GM19468 (cell line): ENCODE measurements around the gene SMARCC1.
A peak's percentile ranks its signal among the peaks of the same experiment; 100 is the strongest.
"Not testable (repeated sequence)": the region's sequence is repeated elsewhere in the genome, so short reads cannot be mapped to it uniquely, and the experiment has no call there.

ENCODE experiments used
- ATAC-seq: cut with Tn5 transposase; IDR thresholded peaks from one replicate; pipeline ENCODE4 v1.9.1; 2021; ENCODE audit warnings: mild to moderate bottlenecking, moderate library complexity, moderate number of reproducible peaks; ENCODE audit not compliant: unreplicated experiment; ENCODE audit errors: extremely low read depth

Gene SMARCC1

GRCh38 chr3:47781685-47782445, at the start of gene SMARCC1:
TSS of gene SMARCC1 (minus strand) at chr3:47781893. CDS start at chr3:47781797, 96 bp downstream.
- peak; percentile 76 for ATAC-seq

- not testable (repeated sequence) for ATAC-seq
Measured at GRCh38 chr3:47829482-47829881, 47.8 kb upstream of the SMARCC1 start.

GRCh38 chr3:47825590-47825989, 43.9 kb upstream of the SMARCC1 start:
- no peak for ATAC-seq

DNA sequence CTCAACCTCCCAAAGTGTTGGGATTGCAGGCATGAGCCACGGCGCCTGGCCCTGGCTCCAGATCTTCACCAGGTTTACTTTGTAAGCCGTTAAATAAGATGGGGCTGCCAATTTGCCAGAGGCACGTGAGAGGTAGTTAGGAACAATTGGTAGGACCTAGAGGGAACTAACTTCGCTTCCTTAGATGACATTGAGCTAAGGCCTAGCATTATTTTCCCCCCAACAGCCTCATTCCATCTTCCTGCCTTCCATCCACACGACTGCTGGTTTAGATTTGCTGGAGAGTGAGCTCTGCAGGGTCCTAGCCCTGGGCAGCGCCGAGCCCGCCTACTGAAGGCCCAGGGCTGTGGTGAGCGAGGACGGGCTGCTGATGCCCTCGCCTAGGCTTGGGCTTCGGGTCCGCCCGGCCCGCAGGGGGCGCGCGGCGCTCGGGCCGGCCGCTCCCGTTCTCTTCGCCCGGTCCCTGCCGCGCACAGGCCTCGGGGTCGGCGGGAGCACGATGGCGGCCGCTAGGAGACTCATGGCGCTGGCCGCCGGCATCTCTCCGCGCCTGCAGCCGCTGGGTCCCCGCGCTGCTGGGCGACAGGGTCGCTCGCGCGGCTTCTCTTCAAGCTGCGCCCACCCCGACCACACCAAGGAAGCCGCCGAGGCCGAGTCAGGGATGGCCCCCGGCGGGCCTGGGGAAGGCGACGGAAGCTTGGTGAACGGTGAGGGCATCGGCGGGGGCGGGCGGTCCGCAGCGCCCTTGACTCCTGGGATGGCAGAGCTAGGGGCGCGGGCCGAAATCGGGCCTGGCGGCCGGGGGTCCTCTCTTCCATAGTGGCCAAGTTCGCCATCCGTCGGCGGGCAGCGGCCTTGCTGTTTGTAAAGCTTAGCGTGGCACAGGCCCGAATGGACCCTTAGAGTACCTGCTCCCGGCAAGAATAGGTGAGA, 43.1 kb upstream of the SMARCC1 start:
- ATAC-seq: peak; percentile 41

- no peak for ATAC-seq
Measured at GRCh38 chr3:47817609-47818008, 35.9 kb upstream of the SMARCC1 start.

GRCh38 chr3:47813551-47814177, 32.0 kb upstream of the SMARCC1 start:
- ATAC-seq: no peak

DNA sequence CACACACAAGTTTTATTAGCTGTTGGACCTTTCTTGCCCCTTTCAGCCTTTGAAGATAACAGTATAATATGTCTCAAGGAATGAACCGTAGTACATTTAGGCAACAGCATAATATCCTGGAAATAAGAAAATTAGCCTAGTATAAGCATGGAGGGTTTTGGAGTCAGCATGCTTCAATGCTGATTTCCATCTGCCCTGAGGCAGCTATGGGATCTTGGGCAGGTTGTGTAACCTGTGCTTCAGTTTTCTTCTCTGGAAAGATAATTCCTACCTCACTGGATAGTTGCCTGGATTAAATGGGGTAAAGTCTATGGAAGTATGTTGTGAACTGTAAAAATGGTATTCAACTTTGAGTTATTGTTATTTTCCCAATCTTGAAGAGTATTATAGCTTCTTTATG, 22.9 kb upstream of the SMARCC1 start:
- no peak for ATAC-seq

GRCh38 chr3:47803480-47804025, 21.9 kb upstream of the SMARCC1 start:
- ATAC-seq: no peak

DNA sequence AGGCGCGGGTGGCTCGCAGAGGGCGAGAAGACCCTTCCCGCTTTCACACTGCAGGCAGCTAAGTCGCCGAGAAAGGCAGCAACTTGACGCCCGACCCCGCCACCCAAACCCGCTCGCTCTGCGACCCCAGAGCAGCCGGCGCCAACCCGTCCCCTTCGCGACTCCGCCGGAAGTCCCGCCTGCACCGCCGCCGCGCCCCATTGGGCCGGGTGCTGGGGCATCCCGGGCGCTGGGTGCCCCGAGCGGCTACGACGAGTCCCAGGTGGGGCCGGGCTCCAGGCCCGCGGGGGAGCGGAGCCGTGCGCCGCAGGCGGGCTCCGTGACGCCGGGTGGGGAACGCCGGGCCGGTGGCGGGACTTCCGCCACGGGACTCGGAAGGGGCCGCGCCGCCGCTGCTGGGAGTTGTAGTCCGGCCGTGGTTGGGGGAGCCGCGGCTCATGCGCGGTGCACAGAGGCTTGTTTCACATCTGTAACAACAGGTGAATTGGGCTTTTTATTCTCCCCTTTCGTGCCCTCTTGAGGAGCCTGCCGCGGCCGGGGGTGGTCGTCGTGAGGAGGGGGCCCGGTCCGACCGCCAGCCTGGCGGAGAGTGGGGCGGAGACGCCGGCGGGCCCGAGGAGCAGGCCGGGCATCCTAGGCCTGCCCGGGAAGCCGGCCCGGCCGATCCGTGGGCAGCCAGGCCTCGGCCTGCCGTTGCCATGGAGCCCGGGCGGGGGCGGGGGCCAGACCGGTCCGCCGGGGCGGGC, 21.2 kb upstream of the SMARCC1 start, which contains the start of gene DHX30:
Gene DHX30 (plus strand): TSS at position 405 of the 746 bp plus-strand sequence. CDS start 7,546 bp downstream, outside the sequence.
- ATAC-seq: peak; percentile 70

DNA sequence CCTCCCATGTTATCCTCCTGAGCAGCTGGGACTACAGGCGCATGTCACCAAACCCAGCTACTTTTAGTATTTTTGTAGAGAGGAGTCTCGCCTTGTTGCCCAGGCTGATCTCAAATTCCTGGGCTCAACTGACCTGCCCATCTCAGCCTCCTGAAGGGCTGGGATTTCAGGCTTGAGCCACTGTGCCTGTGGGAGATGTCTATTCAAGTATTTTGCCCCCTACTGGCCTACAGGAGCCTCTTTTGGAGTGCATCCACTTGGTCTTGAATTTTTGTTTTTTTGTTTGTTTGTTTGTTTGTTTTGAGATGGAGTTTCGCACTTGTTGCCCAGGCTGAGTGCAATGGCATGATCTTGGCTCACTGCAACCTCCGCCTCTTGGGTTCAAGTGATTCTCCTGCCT, 18.0 kb upstream of the SMARCC1 start:
- no peak for ATAC-seq

- ATAC-seq: no peak
Measured at GRCh38 chr3:47794544-47794943, 12.9 kb upstream of the SMARCC1 start.

DNA sequence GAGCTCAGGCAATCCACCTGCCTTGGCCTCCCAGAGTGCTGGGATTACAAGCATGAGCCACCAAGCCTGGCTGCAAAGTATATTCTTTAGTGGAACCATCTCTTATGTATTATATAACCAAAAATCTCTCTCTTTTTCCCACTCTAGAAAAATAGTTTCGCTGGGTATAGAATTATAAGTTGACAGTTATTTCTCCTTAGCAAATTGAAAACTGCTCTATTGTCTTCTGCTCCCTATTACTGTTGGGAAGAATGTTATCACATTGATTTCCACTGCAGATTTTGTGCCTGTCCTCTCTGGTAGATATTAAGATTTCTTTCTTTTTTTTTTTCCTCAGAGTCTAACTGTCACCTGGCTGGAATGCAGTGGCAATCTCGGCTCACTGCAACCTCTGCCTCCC, 11.0 kb upstream of the SMARCC1 start:
- ATAC-seq: no peak

- no peak for ATAC-seq
Measured at GRCh38 chr3:47791193-47791855, 9.6 kb upstream of the SMARCC1 start.

- ATAC-seq: no peak
Measured at GRCh38 chr3:47783673-47784072, 2.0 kb upstream of the SMARCC1 start.

DNA sequence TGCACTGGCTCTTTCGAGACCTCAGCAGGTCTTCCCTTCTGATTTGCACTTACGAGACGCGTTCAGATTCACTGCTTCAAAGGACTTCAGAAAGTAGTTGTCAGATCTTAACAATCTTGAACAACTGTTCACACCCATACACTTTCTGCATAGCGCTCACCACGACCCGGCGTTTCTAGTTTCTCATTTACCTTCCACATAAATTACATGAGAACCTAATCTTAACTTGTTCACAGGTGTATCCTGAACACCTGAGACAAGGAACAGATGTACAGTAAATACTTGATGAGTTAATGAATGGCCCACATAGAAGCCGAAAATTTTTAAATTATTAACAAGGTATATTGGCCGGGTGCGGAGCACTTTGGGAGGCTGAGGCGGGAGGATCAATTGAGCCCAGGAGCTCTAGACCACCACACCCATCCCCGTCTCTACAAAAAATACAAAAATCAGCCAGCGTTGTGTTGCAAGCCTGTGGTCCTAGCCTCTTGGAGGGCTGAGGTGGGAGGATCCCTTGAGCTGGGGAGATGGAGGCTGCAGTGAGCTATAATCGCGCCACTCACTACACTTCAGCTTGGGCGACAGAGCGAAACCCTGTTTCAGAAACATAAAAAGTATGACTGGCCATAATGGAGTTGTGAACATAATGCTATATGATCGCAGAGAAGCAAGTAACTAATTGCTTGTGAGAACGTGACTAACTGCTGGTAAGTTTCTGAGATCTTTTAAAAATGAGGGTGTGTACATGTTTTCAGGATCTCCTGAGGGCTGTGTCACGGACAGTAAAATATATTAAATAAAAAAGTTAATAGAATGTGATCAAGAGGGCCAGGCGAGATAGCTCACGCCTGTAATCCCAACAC, 984 bp upstream of the SMARCC1 start:
- peak; percentile 2 for ATAC-seq

GRCh38 chr3:47780741-47781684, 680 bp downstream of the SMARCC1 start:
- ATAC-seq: no peak

DNA sequence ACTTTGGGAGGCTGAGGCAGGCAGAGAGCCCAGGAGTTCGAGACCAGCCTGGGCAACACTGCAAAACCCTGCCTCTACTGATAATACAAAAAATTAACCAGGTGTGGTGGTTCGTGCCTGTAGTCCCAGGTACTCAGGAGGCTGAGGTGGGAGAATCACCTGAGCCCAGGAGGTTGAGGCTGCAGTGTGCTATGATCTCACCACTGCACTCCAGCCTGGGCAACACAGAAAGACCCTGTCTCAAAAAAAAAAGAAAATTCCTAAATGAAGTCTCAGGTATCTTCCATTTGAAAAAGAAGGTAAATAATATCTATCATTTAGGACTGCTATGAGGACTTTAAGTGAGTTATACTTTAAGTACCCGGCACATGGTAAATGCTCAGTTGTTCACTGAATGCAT, 2.9 kb downstream of the SMARCC1 start:
- ATAC-seq: no peak
